K562 (cell line): ENCODE results near the gene TMEM63A. TPM values are rescaled to one million over a fixed set of nuclear protein-coding genes. Genes with fewer than 3 reads are reported as not detected.

Source experiments
- BHLHE40 ChIP-seq: IDR thresholded peaks from 2 replicates; pipeline ENCODE4 v1.6.1; 2011; ENCODE audit warnings: low read length, improper control_type of control experiment
- FOXM1 ChIP-seq, 2 experiments: fragments of 450-650 bp in 1 of 2; sonication (generic) in 1 of 2; formaldehyde crosslinking in 1 of 2; IDR thresholded peaks; 2 replicates each; pipeline versions ENCODE4 v1.6.1 to v1.9.0; 2017 to 2022; ENCODE audit warnings: low read depth in 2 of 2, mild to moderate bottlenecking in 2 of 2, missing genetic modification reagents in 1 of 2, moderate library complexity in 1 of 2
- GABPB2 ChIP-seq: fragments of 250-450 bp; sonication (Bioruptor Pico); conservative IDR thresholded peaks from 2 replicates; pipeline ENCODE4 v1.5.1; 2021; ENCODE audit warnings: mild to moderate bottlenecking
- GATAD2B ChIP-seq: fragments of 450-650 bp; IDR thresholded peaks from 2 replicates; pipeline ENCODE4 v1.6.1; 2017; ENCODE audit warnings: mild to moderate bottlenecking, borderline replicate concordance
- GMEB1 ChIP-seq: fragments of 250-450 bp; sonication (Bioruptor Pico); IDR thresholded peaks from 2 replicates; pipeline ENCODE4 v1.4.0; 2020; ENCODE audit warnings: mild to moderate bottlenecking
- HDAC8 ChIP-seq: fragments of 450-650 bp; IDR thresholded peaks from 2 replicates; pipeline ENCODE4 v1.6.1; 2016; ENCODE audit warnings: mild to moderate bottlenecking, missing genetic modification characterization, moderate library complexity, missing compliant biosample characterization
- KHSRP ChIP-seq: fragments of 450-650 bp; IDR thresholded peaks from 2 replicates; pipeline ENCODE4 v1.6.1; 2017
- MIER1 ChIP-seq: fragments of 450-650 bp; IDR thresholded peaks from 2 replicates; pipeline ENCODE4 v1.6.1; 2016; ENCODE audit warnings: antibody characterized with exemption, mild to moderate bottlenecking, low read depth
- NCOA2 ChIP-seq, 2 experiments: fragments of 450-650 bp; IDR thresholded peaks; 2 replicates each; pipeline ENCODE4 v1.6.1; 2018; ENCODE audit warnings: mild to moderate bottlenecking in 2 of 2, moderate library complexity in 1 of 2; ENCODE audit not compliant: partially characterized antibody in 2 of 2
- PRDM10 ChIP-seq: fragments of 450-650 bp; IDR thresholded peaks from 2 replicates; pipeline ENCODE4 v1.6.1; 2018; ENCODE audit not compliant: partially characterized antibody
- TCF7 ChIP-seq: sonication (generic); IDR thresholded peaks from 2 replicates; pipeline ENCODE4 v1.6.1; 2016; ENCODE audit warnings: antibody characterized with exemption, borderline replicate concordance
- TOE1 ChIP-seq, 2 experiments: fragments of 450-650 bp in 1 of 2; sonication (generic) in 1 of 2; formaldehyde crosslinking in 1 of 2; IDR thresholded peaks; 2 replicates each; pipeline versions ENCODE4 v1.7.1 to v1.8.0; 2016 to 2022; ENCODE audit warnings: borderline replicate concordance in 2 of 2, mild to moderate bottlenecking in 2 of 2, antibody characterized with exemption in 1 of 2, inconsistent platforms in 1 of 2, low read depth in 1 of 2, missing genetic modification reagents in 1 of 2, moderate library complexity in 1 of 2
- ZHX1 ChIP-seq: fragments of 150-350 bp; conservative IDR thresholded peaks from 2 replicates; pipeline ENCODE4 v1.6.1; 2014; ENCODE audit warnings: low read length
- ZNF143 ChIP-seq: sonication (generic); formaldehyde crosslinking; IDR thresholded peaks from 2 replicates; pipeline ENCODE4 v1.9.0; 2022; ENCODE audit warnings: mild to moderate bottlenecking, missing genetic modification reagents
- ZNF253 ChIP-seq: fragments of 250-450 bp; sonication (Bioruptor Pico); conservative IDR thresholded peaks from 2 replicates; pipeline ENCODE4 v1.6.1; 2021; ENCODE audit warnings: mild to moderate bottlenecking
- ZNF436 ChIP-seq: fragments of 250-450, 450-650 bp; sonication (Bioruptor Pico); formaldehyde crosslinking; IDR thresholded peaks from 2 replicates; pipeline ENCODE4 v1.7.0; 2020; ENCODE audit warnings: mild to moderate bottlenecking
- ZNF589 ChIP-seq: fragments of 200-800 bp; sonication (Bioruptor generic); IDR thresholded peaks from 2 replicates; pipeline ENCODE4 v1.6.1; 2016; ENCODE audit warnings: low read depth, missing genetic modification characterization, missing compliant biosample characterization
- ZNF77 ChIP-seq: fragments of 250-450 bp; sonication (Bioruptor Pico); IDR thresholded peaks from 2 replicates; pipeline ENCODE4 v1.5.0; 2020
- ZNF780A ChIP-seq: fragments of 250-450 bp; sonication (Bioruptor Pico); IDR thresholded peaks from 2 replicates; pipeline ENCODE4 v1.5.0; 2021; ENCODE audit warnings: mild to moderate bottlenecking
- polyA plus RNA-seq, 8 experiments: library from polyadenylated mRNA; depleted of rRNA in 4 of 8; stranded (reverse) in 5 of 8; unstranded in 3 of 8; fragments of >200 nt; fragmentation: Nextera tagmentation in 2 of 8; fragmentation: Illumina TruSeq in 1 of 8; extraction: Ambion mirVana in 2 of 8; extraction: Trizol in 1 of 8; gene quantifications; 2 replicates each; pipeline versions ENCODE4 v1.2.1 to v1.2.3, GENCODE V29; 2011 to 2014; ENCODE audit warnings: inconsistent platforms in 1 of 8, missing spikeins in 1 of 8
- total RNA-seq, 7 experiments: library from RNA; depleted of rRNA in 6 of 7; stranded (reverse); fragments of >200 nt in 6 of 7; fragmentation: Illumina TruSeq in 2 of 7; extraction: Trizol in 2 of 7; gene quantifications; 2 replicates each; pipeline versions ENCODE4 v1.2.1 to v1.2.3, GENCODE V29; 2011 to 2021; ENCODE audit warnings: low replicate concordance in 1 of 7
- TF ChIP-seq, protein P1 (sequence below): fragments of 450-650 bp; IDR thresholded peaks from one replicate; pipeline ENCODE4 v1.6.1; 2018; ENCODE audit warnings: mild to moderate bottlenecking, moderate library complexity; ENCODE audit not compliant: partially characterized antibody

The TMEM63A gene
- total and polyA plus RNA-seq, 9 of the 15 experiments (the other 6 are each of a cell fraction or from before 2014, with no cell fraction given), result 2.0 to 54.6 (median 17.5) TPM

DNA sequence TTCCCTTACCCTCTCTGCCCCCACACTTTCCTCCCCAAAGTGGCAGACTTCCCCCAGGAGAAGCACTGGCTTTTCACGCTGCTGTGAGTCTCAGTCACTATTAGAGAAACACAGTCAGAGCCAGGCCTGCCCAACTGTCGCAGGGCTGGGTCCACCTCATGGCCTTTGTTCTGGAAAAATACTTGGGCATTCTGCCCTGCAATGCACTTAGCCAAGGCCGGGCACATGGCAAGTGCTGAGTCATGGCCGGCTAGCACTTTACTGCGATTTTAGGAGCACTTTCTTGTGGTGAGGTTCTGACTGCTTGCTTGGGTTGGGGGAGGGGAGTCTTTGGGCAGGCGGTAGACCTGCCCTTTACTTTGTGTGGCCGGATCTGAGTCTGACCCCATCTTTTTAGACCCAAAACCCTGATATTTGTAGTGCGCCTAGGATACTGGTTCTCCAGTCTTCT, 64.5 kb downstream of the TMEM63A start (continued):
- TF ChIP-seq, protein P1, sequence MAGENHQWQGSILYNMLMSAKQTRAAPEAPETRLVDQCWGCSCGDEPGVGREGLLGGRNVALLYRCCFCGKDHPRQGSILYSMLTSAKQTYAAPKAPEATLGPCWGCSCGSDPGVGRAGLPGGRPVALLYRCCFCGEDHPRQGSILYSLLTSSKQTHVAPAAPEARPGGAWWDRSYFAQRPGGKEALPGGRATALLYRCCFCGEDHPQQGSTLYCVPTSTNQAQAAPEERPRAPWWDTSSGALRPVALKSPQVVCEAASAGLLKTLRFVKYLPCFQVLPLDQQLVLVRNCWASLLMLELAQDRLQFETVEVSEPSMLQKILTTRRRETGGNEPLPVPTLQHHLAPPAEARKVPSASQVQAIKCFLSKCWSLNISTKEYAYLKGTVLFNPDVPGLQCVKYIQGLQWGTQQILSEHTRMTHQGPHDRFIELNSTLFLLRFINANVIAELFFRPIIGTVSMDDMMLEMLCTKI, result no peak
- TF ChIP-seq ZNF77 (no peak), ZNF589 (CRISPR knock-in tag) (no peak), TCF7 (no peak), HDAC8 (no peak), ZNF436 (no peak), FOXM1 (IDR thresholded peaks at IDR 0.05; ENCODE audit: low read depth) (no peak), FOXM1 (CRISPR knock-in tag; IDR thresholded peaks at IDR 0.05; ENCODE audit: low read depth) (no peak), ZNF253 (CRISPR knock-in tag) (no peak), GATAD2B (no peak), PRDM10 (no peak), BHLHE40 (no peak), ZNF780A (no peak), GMEB1 (CRISPR knock-in tag) (no peak), TOE1 (IDR thresholded peaks at IDR 0.05; ENCODE audit: borderline replicate concordance) (no peak), TOE1 (CRISPR knock-in tag; IDR thresholded peaks at IDR 0.05; ENCODE audit: borderline replicate concordance, low read depth) (no peak), GABPB2 (no peak), MIER1 (no peak), ZNF143 (CRISPR knock-in tag) (no peak), KHSRP (no peak), NCOA2 (IDR thresholded peaks at IDR 0.05; ENCODE audit: partially characterized antibody in 2 of 2) (no peak), ZHX1 (no peak)
